ENCODE data around the gene GATM.

The GATM gene

GRCh38 chr15:45354711-45355110 is 23.6 kb downstream of the GATM start:
- TF ChIP-seq CTCF (IDR thresholded peaks at IDR 0.05; ENCODE audit: low read depth, low read length) = no peak
- peaks cover 15% of the 10 kb centered on the region for H3K27me3 ChIP-seq
- H3K4me1 ChIP-seq = peaks cover 4% of the 10 kb centered on the region
- no peak for DNase-seq
- no peaks in the 10 kb centered on the region for H3K36me3 ChIP-seq
- no peak overlapping the region for H3K4me3 ChIP-seq (ENCODE audit: low read depth, low read length)
- no peaks in the 10 kb centered on the region for H3K9me3 ChIP-seq

- DNase-seq = no peak
- Histone ChIP-seq H3K36me3 (no peaks in the 10 kb centered on the region), H3K4me3 (ENCODE audit: low read depth, low read length) (no peak overlapping the region), H3K27me3 (peaks cover 38% of the 10 kb centered on the region), H3K4me1 (peaks cover 4% of the 10 kb centered on the region), H3K9me3 (no peaks in the 10 kb centered on the region)
- no peak for TF ChIP-seq CTCF (IDR thresholded peaks at IDR 0.05; ENCODE audit: low read depth, low read length)
These were observed 27.1 kb downstream of the GATM start for GRCh38 chr15:45351227-45351626.

GRCh38 chr15:45349623-45350022 is 28.7 kb downstream of the GATM start:
- Histone ChIP-seq H3K27me3 (peaks cover 38% of the 10 kb centered on the region), H3K4me1 (no peaks in the 10 kb centered on the region), H3K9me3 (no peaks in the 10 kb centered on the region), H3K36me3 (no peaks in the 10 kb centered on the region), H3K4me3 (ENCODE audit: low read depth, low read length) (no peak overlapping the region)
- DNase-seq = no peak
- no peak for TF ChIP-seq CTCF (IDR thresholded peaks at IDR 0.05; ENCODE audit: low read depth, low read length)

- no peak for TF ChIP-seq CTCF (IDR thresholded peaks at IDR 0.05; ENCODE audit: low read depth, low read length)
- no peaks in the 10 kb centered on the region for H3K9me3 ChIP-seq
- no peaks in the 10 kb centered on the region for H3K36me3 ChIP-seq
- no peaks in the 10 kb centered on the region for H3K4me1 ChIP-seq
- no peak overlapping the region for H3K4me3 ChIP-seq (ENCODE audit: low read depth, low read length)
- H3K27me3 ChIP-seq = peaks cover 38% of the 10 kb centered on the region
- DNase-seq = no peak
These were observed 30.4 kb downstream of the GATM start for GRCh38 chr15:45347989-45348388.

GRCh38 chr15:45347033-45347432 is 31.3 kb downstream of the GATM start:
- H3K27me3 ChIP-seq = peaks cover 33% of the 10 kb centered on the region
- H3K4me3 ChIP-seq (ENCODE audit: low read depth, low read length) = no peak overlapping the region
- H3K36me3 ChIP-seq = no peaks in the 10 kb centered on the region
- H3K4me1 ChIP-seq = no peaks in the 10 kb centered on the region
- DNase-seq = no peak
- no peaks in the 10 kb centered on the region for H3K9me3 ChIP-seq
- no peak for TF ChIP-seq CTCF (IDR thresholded peaks at IDR 0.05; ENCODE audit: low read depth, low read length)

- DNase-seq = no peak
- TF ChIP-seq CTCF (IDR thresholded peaks at IDR 0.05; ENCODE audit: low read depth, low read length) = no peak
- no peak overlapping the region for H3K4me3 ChIP-seq (ENCODE audit: low read depth, low read length)
- peaks cover 33% of the 10 kb centered on the region for H3K27me3 ChIP-seq
- H3K36me3 ChIP-seq = no peaks in the 10 kb centered on the region
- H3K4me1 ChIP-seq = no peaks in the 10 kb centered on the region
- H3K9me3 ChIP-seq = no peaks in the 10 kb centered on the region
These were observed 32.0 kb downstream of the GATM start for GRCh38 chr15:45346381-45346780.
